K562 (cell line): ENCODE measurements around the gene RPS28. TPM values are rescaled to one million over a fixed set of nuclear protein-coding genes. Genes with fewer than 3 reads are reported as not detected.

Experiments
- AFF4 ChIP-seq: sonication (generic); formaldehyde crosslinking; IDR thresholded peaks from 2 replicates; pipeline ENCODE4 v1.8.0; 2023; ENCODE audit warnings: mild to moderate bottlenecking, missing genetic modification reagents
- ARID2 ChIP-seq: fragments of 450-650 bp; IDR thresholded peaks from 2 replicates; pipeline ENCODE4 v1.6.1; 2017; ENCODE audit warnings: antibody characterized with exemption, mild to moderate bottlenecking
- ATF3 ChIP-seq, 2 experiments: fragments of 450-650 bp in 1 of 2; sonication (generic) in 1 of 2; formaldehyde crosslinking in 1 of 2; IDR thresholded peaks in 1 of 2; conservative IDR thresholded peaks in 1 of 2; 2 replicates each; pipeline versions ENCODE4 v1.6.1 to v1.8.1; 2016 to 2023; ENCODE audit warnings: mild to moderate bottlenecking in 2 of 2, moderate library complexity in 2 of 2, inconsistent platforms in 1 of 2, missing genetic modification reagents in 1 of 2
- DPF2 ChIP-seq: fragments of 450-650 bp; IDR thresholded peaks from 2 replicates; pipeline ENCODE4 v1.6.1; 2016
- GTF2E2 ChIP-seq: fragments of 200-800 bp; sonication (Bioruptor generic); IDR thresholded peaks from 2 replicates; pipeline ENCODE4 v1.6.1; 2016; ENCODE audit warnings: missing genetic modification characterization, missing compliant biosample characterization
- HNRNPUL1 ChIP-seq: fragments of 200-400 bp; formaldehyde crosslinking; IDR thresholded peaks from 2 replicates; pipeline ENCODE4 v1.6.1; 2017; ENCODE audit warnings: low read length
- NFRKB ChIP-seq: fragments of 450-650 bp; IDR thresholded peaks from 2 replicates; pipeline ENCODE4 v1.6.1; 2016; ENCODE audit warnings: low read depth
- NR4A1 ChIP-seq, 2 experiments: fragments of 250-450 bp in 1 of 2; fragments of 450-650 bp in 1 of 2; sonication (Bioruptor Pico) in 1 of 2; IDR thresholded peaks; 2 replicates each; pipeline versions ENCODE4 v1.4.0 to v1.6.1; 2016 to 2020; ENCODE audit warnings: mild to moderate bottlenecking in 2 of 2, missing compliant biosample characterization in 1 of 2, missing genetic modification characterization in 1 of 2, moderate library complexity in 1 of 2
- NUFIP1 ChIP-seq: fragments of 450-650 bp; IDR thresholded peaks from 2 replicates; pipeline ENCODE4 v1.6.1; 2018; ENCODE audit not compliant: partially characterized antibody
- RAD21 ChIP-seq, 2 experiments: fragments of 250-450 bp in 1 of 2; fragments of 450-650 bp in 1 of 2; sonication (Bioruptor Pico) in 1 of 2; formaldehyde crosslinking in 1 of 2; IDR thresholded peaks in 1 of 2; conservative IDR thresholded peaks in 1 of 2; 2 replicates each; pipeline versions ENCODE4 v1.4.0 to v1.8.0; 2020 to 2022; ENCODE audit warnings: mild to moderate bottlenecking in 2 of 2, moderate library complexity in 1 of 2
- RB1 ChIP-seq: fragments of 450-650 bp; IDR thresholded peaks from 2 replicates; pipeline ENCODE4 v1.6.1; 2017; ENCODE audit warnings: low read depth, mild to moderate bottlenecking
- TCF7 ChIP-seq: sonication (generic); IDR thresholded peaks from 2 replicates; pipeline ENCODE4 v1.6.1; 2016; ENCODE audit warnings: antibody characterized with exemption, borderline replicate concordance
- ZKSCAN1 ChIP-seq: fragments of 150-350 bp; IDR thresholded peaks from 2 replicates; pipeline ENCODE4 v1.6.1; 2016; ENCODE audit warnings: low read depth, low read length
- ZNF239 ChIP-seq: fragments of 250-450 bp; sonication (Bioruptor Pico); IDR thresholded peaks from 2 replicates; pipeline ENCODE4 v1.4.0; 2020; ENCODE audit warnings: mild to moderate bottlenecking
- ZNF444 ChIP-seq: fragments of 250-450 bp; sonication (Bioruptor Pico); IDR thresholded peaks from 2 replicates; pipeline ENCODE4 v1.4.0; 2020; ENCODE audit warnings: mild to moderate bottlenecking, moderate library complexity
- ZNF583 ChIP-seq: fragments of 250-450 bp; sonication (Bioruptor Pico); IDR thresholded peaks from 2 replicates; pipeline ENCODE4 v1.4.0; 2020
- ZSCAN32 ChIP-seq: fragments of 450-650 bp; formaldehyde crosslinking; IDR thresholded peaks from 2 replicates; pipeline ENCODE4 v1.4.0; 2020; ENCODE audit warnings: mild to moderate bottlenecking, moderate library complexity
- polyA plus RNA-seq, 8 experiments: library from polyadenylated mRNA; depleted of rRNA in 4 of 8; stranded (reverse) in 5 of 8; unstranded in 3 of 8; fragments of >200 nt; fragmentation: Nextera tagmentation in 2 of 8; fragmentation: Illumina TruSeq in 1 of 8; extraction: Ambion mirVana in 2 of 8; extraction: Trizol in 1 of 8; gene quantifications; 2 replicates each; pipeline versions ENCODE4 v1.2.1 to v1.2.3, GENCODE V29; 2011 to 2014; ENCODE audit warnings: inconsistent platforms in 1 of 8, missing spikeins in 1 of 8
- total RNA-seq, 7 experiments: library from RNA; depleted of rRNA in 6 of 7; stranded (reverse); fragments of >200 nt in 6 of 7; fragmentation: Illumina TruSeq in 2 of 7; extraction: Trizol in 2 of 7; gene quantifications; 2 replicates each; pipeline versions ENCODE4 v1.2.1 to v1.2.3, GENCODE V29; 2011 to 2021; ENCODE audit warnings: low replicate concordance in 1 of 7
- TF ChIP-seq, protein P1 (sequence below): fragments of 450-650 bp; IDR thresholded peaks from 2 replicates; pipeline ENCODE4 v1.6.1; 2014; ENCODE audit warnings: low read depth, mild to moderate bottlenecking, moderate library complexity, borderline replicate concordance
- TF ChIP-seq, protein P2 (sequence below): sonication (generic); formaldehyde crosslinking; IDR thresholded peaks from 2 replicates; pipeline ENCODE4 v1.8.1; 2023; ENCODE audit warnings: mild to moderate bottlenecking, missing genetic modification reagents

The RPS28 gene
- total and polyA plus RNA-seq, 9 of the 15 experiments (the other 6 are each of a cell fraction or from before 2014, with no cell fraction given) = 165 to 2,827 (median 1,303) TPM

DNA sequence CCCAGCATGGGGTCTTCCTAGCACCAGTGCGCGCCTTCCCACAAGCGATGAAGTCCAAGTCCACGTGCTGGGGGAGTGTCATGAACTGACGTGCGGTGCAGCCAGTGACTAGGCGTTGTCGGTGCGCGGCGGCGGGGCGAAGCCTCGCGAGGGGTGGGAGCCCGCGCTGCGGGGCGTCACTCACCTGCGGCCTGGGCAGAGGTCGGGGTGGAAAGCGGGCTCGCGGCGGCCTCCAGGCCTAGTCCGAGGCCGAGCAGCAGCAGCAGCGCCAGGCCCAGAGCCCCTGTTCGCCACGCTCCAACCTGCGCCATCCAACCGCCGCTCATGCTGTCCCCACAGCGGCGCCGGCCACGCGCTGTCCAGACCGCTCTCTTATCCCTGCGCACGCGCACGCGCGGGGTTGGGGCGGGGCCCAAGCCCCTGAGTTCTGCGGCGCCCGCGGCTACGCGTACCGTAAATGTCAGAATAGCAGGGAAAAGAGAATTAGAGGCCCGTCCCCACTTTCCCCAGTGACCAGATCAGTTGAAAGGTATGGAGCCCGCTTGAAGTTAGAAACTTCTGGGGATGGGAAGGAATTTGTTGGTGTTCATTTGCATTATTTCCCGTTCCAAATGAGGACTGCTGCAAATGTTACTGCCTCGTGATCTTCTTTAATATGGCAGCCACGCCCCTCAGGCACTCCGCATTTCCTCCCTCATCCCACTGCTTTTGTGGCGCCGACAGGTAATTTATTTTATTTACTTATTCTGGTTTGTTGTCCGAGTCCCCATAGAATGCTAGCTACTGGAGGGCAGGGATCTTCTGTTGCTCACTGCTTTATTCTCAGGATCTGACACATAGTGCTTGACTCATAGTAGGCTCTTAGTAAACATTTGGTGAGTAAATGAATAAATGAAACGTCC lies 13.1 kb upstream of the RPS28 start, which contains the start of gene CD320 (continued):
- TF ChIP-seq ATF3 (IDR thresholded peaks at IDR 0.05) (no peak), ATF3 (CRISPR knock-in tag; conservative IDR thresholded peaks at IDR 0.05) (no peak; the same call in 1 of the 2 replicates), ZSCAN32 (CRISPR knock-in tag) (peak; percentile 45; the same call in 1 of the 2 replicates), ARID2 (no peak), GTF2E2 (no peak), RB1 (no peak; the same call in 1 of the 2 replicates), RAD21 (CRISPR knock-in tag; conservative IDR thresholded peaks at IDR 0.05 in 1 of 2, IDR thresholded peaks at IDR 0.05 in 1 of 2) (no peak), ZKSCAN1 (peak; percentile 79; the same call in 1 of the 2 replicates), DPF2 (no peak), NR4A1 (CRISPR knock-in tag; IDR thresholded peaks at IDR 0.05) (peak; percentile 49; the same call in 1 of the 2 replicates), NR4A1 (tag; IDR thresholded peaks at IDR 0.05) (peak; percentile 58; the same call in 1 of the 2 replicates), ZNF444 (CRISPR knock-in tag) (no peak), HNRNPUL1 (no peak), NUFIP1 (no peak), ZNF239 (CRISPR knock-in tag) (no peak; the same call in 1 of the 2 replicates), TCF7 (0 out of 2 replicates have a peak, but pooled peaks have one; percentile 33), NFRKB (0 out of 2 replicates have a peak, but pooled peaks have one; percentile 5), ZNF583 (peak; percentile 42; the same call in 1 of the 2 replicates), AFF4 (CRISPR knock-in tag) (no peak)
- TF ChIP-seq, protein P1, sequence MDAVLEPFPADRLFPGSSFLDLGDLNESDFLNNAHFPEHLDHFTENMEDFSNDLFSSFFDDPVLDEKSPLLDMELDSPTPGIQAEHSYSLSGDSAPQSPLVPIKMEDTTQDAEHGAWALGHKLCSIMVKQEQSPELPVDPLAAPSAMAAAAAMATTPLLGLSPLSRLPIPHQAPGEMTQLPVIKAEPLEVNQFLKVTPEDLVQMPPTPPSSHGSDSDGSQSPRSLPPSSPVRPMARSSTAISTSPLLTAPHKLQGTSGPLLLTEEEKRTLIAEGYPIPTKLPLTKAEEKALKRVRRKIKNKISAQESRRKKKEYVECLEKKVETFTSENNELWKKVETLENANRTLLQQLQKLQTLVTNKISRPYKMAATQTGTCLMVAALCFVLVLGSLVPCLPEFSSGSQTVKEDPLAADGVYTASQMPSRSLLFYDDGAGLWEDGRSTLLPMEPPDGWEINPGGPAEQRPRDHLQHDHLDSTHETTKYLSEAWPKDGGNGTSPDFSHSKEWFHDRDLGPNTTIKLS = peak; percentile 83; the same call in 1 of the 2 replicates
- TF ChIP-seq, protein P2, sequence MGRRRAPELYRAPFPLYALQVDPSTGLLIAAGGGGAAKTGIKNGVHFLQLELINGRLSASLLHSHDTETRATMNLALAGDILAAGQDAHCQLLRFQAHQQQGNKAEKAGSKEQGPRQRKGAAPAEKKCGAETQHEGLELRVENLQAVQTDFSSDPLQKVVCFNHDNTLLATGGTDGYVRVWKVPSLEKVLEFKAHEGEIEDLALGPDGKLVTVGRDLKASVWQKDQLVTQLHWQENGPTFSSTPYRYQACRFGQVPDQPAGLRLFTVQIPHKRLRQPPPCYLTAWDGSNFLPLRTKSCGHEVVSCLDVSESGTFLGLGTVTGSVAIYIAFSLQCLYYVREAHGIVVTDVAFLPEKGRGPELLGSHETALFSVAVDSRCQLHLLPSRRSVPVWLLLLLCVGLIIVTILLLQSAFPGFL (CRISPR knock-in tag) = no peak
